GM18520 (cell line): ENCODE measurements around the gene PRRT1.
A peak's percentile ranks its signal among the peaks of the same experiment; 100 is the strongest.

ENCODE experiments used
- ATAC-seq: cut with Tn5 transposase; IDR thresholded peaks from one replicate; pipeline ENCODE4 v1.9.1; 2021; ENCODE audit not compliant: unreplicated experiment

PRRT1 gene

GRCh38 chr6:32175711-32176475 is 24.2 kb upstream of the PRRT1 start, which contains the start of gene AGPAT1:
Gene AGPAT1 (minus strand): TSS chr6:32176084. CDS start chr6:32171496, 4,588 bp downstream.
- peak; percentile 26 for ATAC-seq

DNA sequence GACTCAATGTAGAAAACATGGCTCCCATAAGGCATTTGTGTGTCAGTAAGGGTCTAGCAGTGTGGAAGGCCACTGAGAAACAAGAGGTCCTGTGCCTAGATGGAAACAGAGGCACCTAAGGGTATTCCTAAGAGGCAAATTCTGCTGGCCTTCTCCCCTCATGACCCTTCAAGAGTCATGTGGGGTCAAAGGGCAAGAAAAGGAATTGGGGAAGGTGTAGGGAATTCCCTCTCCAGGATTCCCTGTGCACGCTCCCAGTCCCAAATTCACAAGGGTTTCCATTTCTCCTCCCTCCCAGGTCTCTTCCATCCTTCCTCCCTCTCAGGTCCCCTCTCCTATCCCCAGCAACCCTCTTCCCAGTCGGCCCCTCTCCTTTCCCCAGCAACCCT is 23.6 kb upstream of the PRRT1 start:
- no peak for ATAC-seq

DNA sequence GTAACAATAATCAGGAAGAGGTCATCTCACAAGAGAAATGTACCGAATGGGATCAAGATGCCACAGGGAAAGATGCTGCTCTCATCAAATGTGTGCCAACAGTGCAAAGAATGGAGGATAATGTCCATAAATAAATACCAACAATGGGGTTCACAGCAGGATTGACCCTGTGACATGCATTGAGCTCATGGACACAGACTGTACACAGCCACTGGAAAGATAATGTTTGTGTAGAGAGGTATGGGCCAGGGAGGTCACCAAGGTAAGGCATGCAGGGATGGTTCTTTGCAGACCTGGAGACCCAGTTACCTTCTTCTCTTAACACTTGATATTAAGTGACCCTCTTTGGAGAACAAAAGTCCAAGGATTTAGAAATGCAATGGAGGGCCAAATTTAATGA is 22.7 kb upstream of the PRRT1 start:
- ATAC-seq: no peak

GRCh38 chr6:32173051-32173727 is 21.4 kb upstream of the PRRT1 start:
- no peak for ATAC-seq

GRCh38 chr6:32171234-32171633 is 19.5 kb upstream of the PRRT1 start:
- no peak for ATAC-seq

DNA sequence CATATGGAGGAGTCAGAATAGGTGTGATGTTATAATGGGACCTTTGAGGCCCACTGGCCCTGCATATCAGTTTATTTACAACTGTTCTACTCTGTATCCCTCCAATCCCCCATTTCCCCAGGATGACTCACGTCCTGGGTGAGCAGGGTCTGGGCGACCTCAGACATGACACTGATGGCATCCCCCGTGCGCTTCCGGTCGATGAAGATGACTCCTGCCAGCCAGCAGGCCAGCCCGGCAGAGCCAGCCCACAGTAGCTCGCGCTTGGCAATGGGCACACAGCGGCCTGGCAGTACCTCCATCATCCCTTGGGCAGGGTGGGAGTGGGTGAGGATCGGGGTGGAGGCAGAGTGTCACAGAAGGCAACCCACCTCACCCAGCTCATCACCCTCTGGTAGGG is 18.6 kb upstream of the PRRT1 start:
- ATAC-seq: no peak

DNA sequence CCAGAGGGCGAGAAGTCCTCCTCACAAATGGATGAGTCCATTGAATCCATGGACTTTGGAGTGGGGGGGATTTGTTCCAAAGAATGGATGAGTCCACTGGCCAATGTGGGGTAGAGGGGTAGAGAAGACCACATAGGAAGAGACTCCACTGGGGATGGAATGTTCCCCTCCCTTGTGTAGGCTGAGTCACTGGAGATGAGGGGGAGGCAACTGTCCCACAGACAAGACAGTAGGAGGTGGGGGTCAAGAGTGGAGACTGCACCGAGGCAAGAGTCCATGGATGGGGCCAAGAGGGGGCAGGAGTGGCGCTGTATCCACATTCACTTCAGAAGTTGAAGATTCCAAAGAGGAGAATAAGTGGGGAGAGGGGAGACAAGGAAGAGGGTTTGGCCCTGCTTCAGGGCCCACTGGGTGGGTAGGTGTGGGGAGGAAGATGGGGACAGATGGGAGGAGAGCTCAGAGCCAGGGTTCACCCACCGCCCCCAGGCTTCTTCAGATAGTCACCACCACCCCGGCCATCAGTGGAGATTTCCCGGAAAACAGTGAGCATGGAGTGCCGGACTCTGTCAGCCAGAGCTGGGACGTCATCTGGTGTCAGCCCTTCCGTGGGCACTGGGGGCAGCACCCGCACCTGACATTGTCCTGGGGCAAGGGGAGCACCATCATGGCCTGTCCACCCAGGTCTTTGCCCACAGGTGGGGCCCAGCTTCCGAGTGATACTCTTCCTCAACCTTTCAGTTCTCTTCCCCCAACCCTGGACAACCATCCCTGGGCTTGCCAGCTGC is 17.3 kb upstream of the PRRT1 start:
- ATAC-seq: no peak

- ATAC-seq: no peak
These were observed 16.6 kb upstream of the PRRT1 start for GRCh38 chr6:32168350-32168749.

DNA sequence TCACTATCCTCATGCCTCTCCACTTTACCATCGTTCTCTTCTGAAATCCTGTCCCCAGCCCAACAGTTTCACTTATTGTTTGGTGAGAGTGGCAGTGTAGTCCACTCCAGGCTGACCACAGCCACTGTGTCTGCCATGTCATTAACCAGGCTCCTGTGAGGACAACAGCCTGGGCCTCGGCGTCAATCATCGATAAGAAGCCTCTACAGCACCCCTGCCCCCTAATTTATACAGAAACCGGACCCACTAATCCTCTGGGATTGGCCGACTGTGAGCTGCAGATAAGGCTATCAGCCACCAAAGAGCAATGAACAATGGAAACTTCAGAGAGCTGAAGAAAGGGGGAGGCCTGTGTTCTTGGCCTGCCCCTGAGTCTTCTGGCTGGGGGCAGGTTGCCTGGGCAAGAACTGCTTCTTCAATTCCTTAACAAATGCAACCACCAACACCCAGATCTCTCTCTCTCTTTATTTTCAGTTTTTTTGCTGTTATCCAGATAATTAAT is 16.1 kb upstream of the PRRT1 start:
- no peak for ATAC-seq

DNA sequence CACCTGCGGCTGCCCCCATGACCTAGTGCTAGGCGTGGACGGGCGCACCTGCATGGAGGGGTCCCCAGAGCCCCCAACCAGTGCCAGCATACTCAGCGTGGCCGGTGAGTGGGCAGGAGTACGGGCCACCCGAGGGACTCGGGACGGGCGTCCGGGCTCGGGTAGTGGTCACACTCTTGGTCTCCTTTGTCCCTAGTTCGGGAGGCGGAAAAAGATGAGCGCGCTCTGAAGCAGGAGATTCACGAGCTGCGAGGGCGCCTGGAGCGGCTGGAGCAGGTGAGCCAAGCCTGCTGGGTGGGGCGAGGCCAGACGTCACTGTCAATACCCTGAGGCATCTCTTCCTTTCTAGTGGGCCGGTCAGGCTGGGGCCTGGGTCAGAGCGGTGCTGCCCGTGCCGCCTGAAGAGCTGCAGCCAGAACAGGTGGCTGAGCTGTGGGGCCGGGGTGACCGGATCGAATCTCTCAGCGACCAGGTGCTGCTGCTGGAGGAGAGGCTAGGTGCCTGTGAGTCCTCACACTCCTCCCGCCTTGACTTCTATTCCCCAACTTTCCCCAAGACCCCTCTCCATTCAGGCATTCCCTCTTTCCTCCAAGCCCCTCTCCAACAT is 15.5 kb upstream of the PRRT1 start:
- no peak for ATAC-seq

DNA sequence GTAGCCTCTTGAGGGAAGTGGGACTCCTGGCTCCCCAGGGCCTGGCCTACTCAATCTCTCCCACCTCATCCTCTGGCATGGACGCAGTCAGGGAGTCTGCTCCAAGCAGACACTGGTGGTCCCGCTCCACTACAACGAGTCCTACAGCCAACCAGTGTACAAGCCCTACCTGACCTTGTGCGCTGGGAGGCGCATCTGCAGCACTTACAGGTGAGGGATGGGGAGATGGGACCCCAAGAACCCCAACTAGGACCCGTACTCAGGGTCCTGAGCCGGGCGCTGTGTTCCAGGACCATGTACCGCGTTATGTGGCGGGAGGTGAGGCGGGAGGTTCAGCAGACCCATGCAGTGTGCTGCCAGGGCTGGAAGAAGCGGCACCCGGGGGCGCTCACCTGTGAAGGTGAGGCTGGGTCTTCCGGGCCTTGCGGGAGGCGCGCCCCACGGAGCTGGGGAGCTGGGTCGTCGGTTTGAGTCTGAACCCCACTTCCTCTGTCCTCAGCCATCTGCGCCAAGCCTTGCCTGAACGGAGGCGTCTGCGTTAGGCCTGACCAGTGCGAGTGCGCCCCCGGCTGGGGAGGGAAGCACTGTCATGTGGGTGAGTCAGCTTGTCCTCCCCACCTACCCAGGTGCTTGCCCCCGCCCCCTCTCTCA is 14.8 kb upstream of the PRRT1 start:
- ATAC-seq: no peak

GRCh38 chr6:32164295-32164694 is 12.6 kb upstream of the PRRT1 start, which contains the start of gene EGFL8:
Gene EGFL8 (plus strand): TSS chr6:32164595. CDS start chr6:32166166, 1,571 bp downstream.
- no peak for ATAC-seq

- no peak for ATAC-seq
These were observed 12.0 kb upstream of the PRRT1 start for GRCh38 chr6:32163559-32164258.

GRCh38 chr6:32158052-32158451 is 6.3 kb upstream of the PRRT1 start:
- ATAC-seq: no peak

GRCh38 chr6:32156891-32157290 is 5.2 kb upstream of the PRRT1 start:
- ATAC-seq: no peak

DNA sequence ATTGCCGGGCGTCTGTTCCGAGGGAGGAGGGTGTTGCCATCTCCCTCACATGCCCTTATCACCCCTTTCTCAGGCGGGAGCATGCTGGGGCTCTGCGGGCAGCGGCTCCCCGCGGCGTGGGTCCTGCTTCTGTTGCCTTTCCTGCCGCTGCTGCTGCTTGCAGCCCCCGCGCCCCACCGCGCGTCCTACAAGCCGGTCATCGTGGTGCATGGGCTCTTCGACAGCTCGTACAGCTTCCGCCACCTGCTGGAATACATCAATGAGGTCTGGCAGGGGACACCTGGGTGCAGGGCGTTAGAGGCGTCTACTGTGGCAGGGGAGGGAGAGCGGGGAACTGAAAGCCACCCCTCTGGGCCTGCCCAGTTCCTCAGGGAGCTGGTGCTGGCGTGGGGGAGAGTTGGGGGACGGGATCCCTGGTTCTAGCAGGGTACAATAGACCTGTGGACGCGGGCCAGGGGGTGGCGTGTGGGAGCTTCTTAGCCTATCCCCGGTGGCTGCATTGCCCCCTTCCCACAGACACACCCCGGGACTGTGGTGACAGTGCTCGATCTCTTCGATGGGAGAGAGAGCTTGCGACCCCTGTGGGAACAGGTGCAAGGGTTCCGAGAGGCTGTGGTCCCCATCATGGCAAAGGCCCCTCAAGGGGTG is 2.9 kb upstream of the PRRT1 start:
- ATAC-seq: no peak

DNA sequence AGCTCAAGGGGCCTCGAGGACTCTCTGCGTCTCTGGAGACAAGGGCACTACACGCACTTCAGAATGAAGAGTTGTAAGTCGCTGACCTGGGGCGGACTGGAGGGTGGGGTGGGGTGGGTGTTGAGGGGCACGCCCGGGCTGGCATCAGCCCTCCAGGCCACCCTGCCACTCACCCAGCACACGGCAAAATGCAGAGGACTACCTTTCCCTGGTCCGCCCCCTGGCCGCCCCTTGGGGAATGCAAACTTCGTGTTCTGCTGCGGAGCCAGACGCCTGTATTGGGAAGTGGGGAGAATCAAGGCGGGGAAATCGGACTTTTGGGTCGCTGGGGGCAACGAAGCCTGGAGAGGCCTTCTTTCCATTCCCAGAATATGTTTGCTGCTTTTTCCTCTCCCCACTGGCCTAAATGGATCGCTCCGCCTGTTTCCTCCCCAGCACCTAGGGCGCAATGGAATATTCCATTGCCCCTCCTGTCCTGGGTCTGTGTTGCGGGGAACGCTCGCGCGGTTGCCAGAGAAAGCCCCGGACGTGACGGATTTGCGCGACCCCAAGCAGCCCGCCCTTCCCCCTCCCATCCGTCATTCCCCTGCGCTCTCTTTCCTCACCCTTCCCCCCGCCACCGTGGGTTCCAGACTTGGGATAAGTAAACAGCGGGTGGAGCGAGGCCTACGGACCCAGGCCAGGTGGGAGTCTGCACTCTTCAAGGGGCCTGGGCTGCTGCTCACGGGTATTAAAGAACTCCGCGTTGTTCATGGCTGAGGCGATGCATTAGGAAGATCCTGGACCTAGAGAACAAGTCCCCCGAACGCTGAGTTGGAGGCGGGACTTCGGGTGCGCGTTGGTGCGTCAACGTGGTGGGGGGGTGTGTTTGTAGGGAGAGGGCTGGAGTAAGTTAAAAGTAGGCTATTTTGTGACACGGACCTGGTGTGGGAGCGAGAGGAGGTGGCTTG is 2.1 kb upstream of the PRRT1 start, which contains the start of gene PPT2:
Gene PPT2, plus strand, starts transcription at position 578 of the 950 bp plus-strand sequence. CDS start 454 bp downstream, outside the sequence.
- no peak for ATAC-seq
